ENCODE data around the gene RAMP1. TPM values are rescaled to one million over a fixed set of nuclear protein-coding genes. Genes with fewer than 3 reads are reported as not detected.

Gene RAMP1
- total RNA-seq, 1 donor from 2014 or later, result 176 TPM

DNA sequence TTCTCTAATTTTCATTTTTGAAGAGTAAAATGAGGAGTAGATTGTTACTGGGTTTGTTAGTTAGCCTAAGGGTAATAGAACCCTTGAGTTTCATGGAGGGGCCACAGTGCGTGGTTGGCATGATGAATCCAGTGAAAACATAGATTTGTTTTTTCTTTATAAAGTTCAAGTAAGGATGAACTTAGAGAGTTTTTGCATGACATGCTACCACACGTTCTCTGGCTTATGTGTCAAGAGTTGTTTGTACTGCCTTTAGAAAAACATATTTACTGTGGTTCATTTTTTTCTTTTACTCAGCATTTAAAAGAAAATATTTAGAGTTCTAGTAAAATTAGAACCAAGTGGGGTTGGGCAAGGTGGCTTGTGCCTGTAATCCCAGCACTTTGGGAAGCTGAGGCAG, 39.0 kb upstream of the RAMP1 start:
- Mint-ChIP-seq H3K27me3 (ENCODE audit: low read depth) (no peaks in the 10 kb centered on the region), H3K4me3 (ENCODE audit: unreplicated experiment) (no peak overlapping the region), H3K36me3 (ENCODE audit: low read depth) (peaks cover 1% of the 10 kb centered on the region), H3K27ac (ENCODE audit: unreplicated experiment) (no peak overlapping the region), H3K4me1 (ENCODE audit: low read depth) (peaks cover 19% of the 10 kb centered on the region), H3K9me3 (ENCODE audit: low read depth) (no peaks in the 10 kb centered on the region)
- TF ChIP-seq, protein P1, sequence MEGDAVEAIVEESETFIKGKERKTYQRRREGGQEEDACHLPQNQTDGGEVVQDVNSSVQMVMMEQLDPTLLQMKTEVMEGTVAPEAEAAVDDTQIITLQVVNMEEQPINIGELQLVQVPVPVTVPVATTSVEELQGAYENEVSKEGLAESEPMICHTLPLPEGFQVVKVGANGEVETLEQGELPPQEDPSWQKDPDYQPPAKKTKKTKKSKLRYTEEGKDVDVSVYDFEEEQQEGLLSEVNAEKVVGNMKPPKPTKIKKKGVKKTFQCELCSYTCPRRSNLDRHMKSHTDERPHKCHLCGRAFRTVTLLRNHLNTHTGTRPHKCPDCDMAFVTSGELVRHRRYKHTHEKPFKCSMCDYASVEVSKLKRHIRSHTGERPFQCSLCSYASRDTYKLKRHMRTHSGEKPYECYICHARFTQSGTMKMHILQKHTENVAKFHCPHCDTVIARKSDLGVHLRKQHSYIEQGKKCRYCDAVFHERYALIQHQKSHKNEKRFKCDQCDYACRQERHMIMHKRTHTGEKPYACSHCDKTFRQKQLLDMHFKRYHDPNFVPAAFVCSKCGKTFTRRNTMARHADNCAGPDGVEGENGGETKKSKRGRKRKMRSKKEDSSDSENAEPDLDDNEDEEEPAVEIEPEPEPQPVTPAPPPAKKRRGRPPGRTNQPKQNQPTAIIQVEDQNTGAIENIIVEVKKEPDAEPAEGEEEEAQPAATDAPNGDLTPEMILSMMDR (IDR thresholded peaks at IDR 0.05), result no peak
- no peak for DNase-seq (ENCODE audit: low spot score)

DNA sequence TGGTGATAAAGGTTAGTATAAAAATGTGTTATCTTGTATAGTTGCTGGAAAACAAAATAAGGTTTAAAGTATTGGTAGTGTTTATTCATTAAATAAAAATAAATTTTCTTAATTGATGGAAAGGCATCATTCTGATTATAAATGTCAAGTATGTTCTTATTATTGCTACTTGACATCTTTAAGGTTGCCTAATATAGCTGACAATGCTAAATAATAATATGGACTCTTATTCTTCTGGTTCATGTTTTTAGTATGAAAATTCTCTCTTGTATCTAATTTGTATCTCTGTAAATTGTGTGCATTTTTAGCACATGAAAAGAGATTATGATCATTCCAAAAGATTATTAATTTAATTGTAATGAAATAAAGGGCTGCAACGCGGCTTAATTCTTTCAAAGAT, 35.9 kb upstream of the RAMP1 start:
- DNase-seq (ENCODE audit: low spot score), result no peak
- TF ChIP-seq, protein P1 (IDR thresholded peaks at IDR 0.05), result no peak
- H3K4me3 Mint-ChIP-seq (ENCODE audit: unreplicated experiment), result no peak overlapping the region
- no peaks in the 10 kb centered on the region for H3K9me3 Mint-ChIP-seq (ENCODE audit: low read depth)
- H3K4me1 Mint-ChIP-seq (ENCODE audit: low read depth), result peaks cover 11% of the 10 kb centered on the region
- no peaks in the 10 kb centered on the region for H3K27me3 Mint-ChIP-seq (ENCODE audit: low read depth)
- no peak overlapping the region for H3K27ac Mint-ChIP-seq (ENCODE audit: unreplicated experiment)
- peaks cover 2% of the 10 kb centered on the region for H3K36me3 Mint-ChIP-seq (ENCODE audit: low read depth)

- DNase-seq (ENCODE audit: low spot score), result no peak
- Mint-ChIP-seq H3K27me3 (ENCODE audit: low read depth) (no peaks in the 10 kb centered on the region), H3K4me3 (ENCODE audit: unreplicated experiment) (no peak overlapping the region), H3K9me3 (ENCODE audit: low read depth) (no peaks in the 10 kb centered on the region), H3K36me3 (ENCODE audit: low read depth) (peaks cover 2% of the 10 kb centered on the region), H3K4me1 (ENCODE audit: low read depth) (peaks cover 10% of the 10 kb centered on the region), H3K27ac (ENCODE audit: unreplicated experiment) (no peak overlapping the region)
- TF ChIP-seq, protein P1 (IDR thresholded peaks at IDR 0.05), result no peak
These were observed 35.3 kb upstream of the RAMP1 start for GRCh38 chr2:237824085-237824484.

DNA sequence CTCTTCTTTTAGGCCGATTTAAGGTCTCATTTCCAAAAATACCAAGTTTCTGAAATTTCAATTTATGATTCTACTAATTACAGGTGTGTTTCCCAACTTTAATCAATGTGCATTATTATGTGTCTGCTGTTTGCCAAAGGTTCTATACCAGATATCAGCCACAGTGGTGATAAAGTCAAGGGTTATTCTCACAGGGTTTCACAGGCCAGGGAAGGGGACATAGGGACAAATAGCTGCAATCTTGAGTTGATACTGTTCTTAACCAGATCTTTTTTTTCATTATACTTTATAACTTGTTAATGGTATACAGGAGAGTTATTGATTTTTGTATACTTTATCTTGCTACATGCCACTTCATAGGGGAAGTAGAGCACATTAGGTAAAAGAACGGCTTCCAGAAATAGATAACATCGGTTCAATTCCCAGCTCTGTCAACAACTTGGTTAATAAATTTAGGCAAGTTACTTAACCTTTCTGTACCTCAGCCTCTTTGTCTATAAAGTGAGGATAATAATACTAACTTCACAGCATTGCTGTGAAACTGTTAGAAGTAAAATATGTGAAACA, 31.9 kb upstream of the RAMP1 start:
- H3K27me3 Mint-ChIP-seq (ENCODE audit: low read depth), result no peaks in the 10 kb centered on the region
- H3K4me3 Mint-ChIP-seq (ENCODE audit: unreplicated experiment), result no peak overlapping the region
- H3K27ac Mint-ChIP-seq (ENCODE audit: unreplicated experiment), result no peak overlapping the region
- no peak for DNase-seq (ENCODE audit: low spot score)
- H3K9me3 Mint-ChIP-seq (ENCODE audit: low read depth), result no peaks in the 10 kb centered on the region
- TF ChIP-seq, protein P1 (IDR thresholded peaks at IDR 0.05), result no peak
- H3K36me3 Mint-ChIP-seq (ENCODE audit: low read depth), result peaks cover 2% of the 10 kb centered on the region
- H3K4me1 Mint-ChIP-seq (ENCODE audit: low read depth), result no peaks in the 10 kb centered on the region

DNA sequence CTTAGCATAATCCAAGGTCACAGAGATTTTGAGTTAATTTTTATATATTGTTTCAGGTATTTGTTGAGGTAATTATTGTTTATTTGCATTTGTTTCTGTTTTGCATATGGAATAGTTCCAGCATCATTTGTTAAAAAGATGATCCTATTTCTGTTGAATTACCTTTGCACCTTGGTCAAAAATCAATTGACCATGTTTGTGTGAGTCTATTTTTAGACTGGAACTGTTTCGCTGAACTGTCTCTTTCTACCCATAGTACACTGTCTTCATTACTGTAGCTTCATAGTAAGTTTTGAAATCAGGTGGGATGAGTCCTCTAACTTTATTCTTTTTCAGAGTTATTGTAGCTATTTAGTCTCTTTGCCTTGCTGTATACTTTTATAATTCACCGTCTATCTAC, 28.9 kb upstream of the RAMP1 start:
- peaks cover 7% of the 10 kb centered on the region for H3K4me1 Mint-ChIP-seq (ENCODE audit: low read depth)
- H3K4me3 Mint-ChIP-seq (ENCODE audit: unreplicated experiment), result no peak overlapping the region
- H3K27ac Mint-ChIP-seq (ENCODE audit: unreplicated experiment), result no peak overlapping the region
- no peak for DNase-seq (ENCODE audit: low spot score)
- TF ChIP-seq, protein P1 (IDR thresholded peaks at IDR 0.05), result no peak
- peaks cover under 1% of the 10 kb centered on the region for H3K36me3 Mint-ChIP-seq (ENCODE audit: low read depth)
- H3K27me3 Mint-ChIP-seq (ENCODE audit: low read depth), result no peaks in the 10 kb centered on the region
- no peaks in the 10 kb centered on the region for H3K9me3 Mint-ChIP-seq (ENCODE audit: low read depth)
